Heart left ventricle (tissue), 13 donors: ENCODE data around the gene ESRRG.

Experiments
- POLR2A ChIP-seq, 2 donors: fragments of 450-650 bp; IDR thresholded peaks; one replicate each; pipeline ENCODE4 v1.6.1; 2017; ENCODE audit warnings: antibody characterized with exemption in 2 of 2, mild to moderate bottlenecking in 2 of 2, moderate library complexity in 2 of 2
- TF ChIP-seq, protein P1 (sequence below), 12 donors: fragments of 200-600 bp; sonication (generic) in 4 of 12; IDR thresholded peaks; one replicate each; pipeline versions ENCODE4 v1.5.0 to v1.8.0; 2018 to 2022; ENCODE audit warnings: antibody characterized with exemption in 12 of 12, mild to moderate bottlenecking in 5 of 12
- donor health status: ischemic (EF 13 %, LVEDD 7.1; RV severe dilation, severe dysfunction).
- donor health status: DM: no; HTN: yes; CAD: no.
- donor health status: DM: no; HTN: no; CAD: no.
- donor health status: ischemic (EF 25% LVEDD 6.9; RV normal size, moderate dysfunction).
- donor health status: ischemic (EF 25% LVEDD 5.7; RV mildly dilated, moderate dysfunction).
- donor health status: ischemic (EF 35%, LVEDD 5.7; RV mildly dilated, moderate dysfunction).
- donor health status: nonischemic (EF 11% LVEDD 7.7; RV severe dilation, severe dysfunction).
- donor health status: DM: yes; HTN: yes; CAD: no.
- donor health status: PGD.
- donor health status: ischemic (EF 29% LVEDD 5.4; RV normal size, mild dysfunction).
- donor health status: nonischemic (EF 23%, LVEDD 6.1; RV moderate dilation, normal function).

DNA sequence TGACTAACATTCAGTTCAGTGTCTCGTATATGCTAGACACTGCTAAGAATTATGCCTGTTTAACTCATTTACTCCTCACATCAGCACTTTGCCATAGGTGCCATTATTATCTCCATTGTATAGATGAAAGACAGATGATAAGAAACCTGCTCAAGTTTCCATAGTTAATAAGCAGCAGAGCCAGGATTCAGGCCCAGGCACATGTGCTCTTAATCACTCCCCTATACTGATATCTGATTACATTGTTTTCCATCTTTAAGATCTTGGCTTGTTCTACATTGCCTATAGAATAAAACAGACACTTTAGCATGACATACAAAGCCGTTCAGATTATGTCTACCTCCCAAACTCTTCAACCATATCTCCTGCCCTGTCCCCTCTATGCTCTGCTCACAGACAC lies 269.5 kb downstream of the ESRRG start:
- TF ChIP-seq POLR2A (IDR thresholded peaks at IDR 0.05), result no peak
- TF ChIP-seq, protein P1, sequence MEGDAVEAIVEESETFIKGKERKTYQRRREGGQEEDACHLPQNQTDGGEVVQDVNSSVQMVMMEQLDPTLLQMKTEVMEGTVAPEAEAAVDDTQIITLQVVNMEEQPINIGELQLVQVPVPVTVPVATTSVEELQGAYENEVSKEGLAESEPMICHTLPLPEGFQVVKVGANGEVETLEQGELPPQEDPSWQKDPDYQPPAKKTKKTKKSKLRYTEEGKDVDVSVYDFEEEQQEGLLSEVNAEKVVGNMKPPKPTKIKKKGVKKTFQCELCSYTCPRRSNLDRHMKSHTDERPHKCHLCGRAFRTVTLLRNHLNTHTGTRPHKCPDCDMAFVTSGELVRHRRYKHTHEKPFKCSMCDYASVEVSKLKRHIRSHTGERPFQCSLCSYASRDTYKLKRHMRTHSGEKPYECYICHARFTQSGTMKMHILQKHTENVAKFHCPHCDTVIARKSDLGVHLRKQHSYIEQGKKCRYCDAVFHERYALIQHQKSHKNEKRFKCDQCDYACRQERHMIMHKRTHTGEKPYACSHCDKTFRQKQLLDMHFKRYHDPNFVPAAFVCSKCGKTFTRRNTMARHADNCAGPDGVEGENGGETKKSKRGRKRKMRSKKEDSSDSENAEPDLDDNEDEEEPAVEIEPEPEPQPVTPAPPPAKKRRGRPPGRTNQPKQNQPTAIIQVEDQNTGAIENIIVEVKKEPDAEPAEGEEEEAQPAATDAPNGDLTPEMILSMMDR (IDR thresholded peaks at IDR 0.05), result no peak
